Skeletal muscle satellite cell (primary cell): ENCODE results near the gene TIMMDC1.
"Not testable (repeated sequence)": the region's sequence is repeated elsewhere in the genome, so short reads cannot be mapped to it uniquely, and the experiment has no call there.

Experiments
- H3K27me3 ChIP-seq: 2 replicates; pipeline ENCODE4 v1.7.0; 2013; ENCODE audit warnings: low read length; ENCODE audit not compliant: control insufficient read depth, insufficient read depth
- H3K36me3 ChIP-seq: 2 replicates; pipeline ENCODE4 v1.7.0; 2013; ENCODE audit warnings: mild to moderate bottlenecking, control low read depth, low read length; ENCODE audit not compliant: insufficient read depth
- H3K4me1 ChIP-seq: 2 replicates; pipeline ENCODE4 v1.7.0; 2013; ENCODE audit warnings: low read length; ENCODE audit not compliant: control insufficient read depth, insufficient read depth
- H3K4me2 ChIP-seq: 2 replicates; pipeline ENCODE4 v1.7.0; 2013; ENCODE audit warnings: mild to moderate bottlenecking, low read length
- H3K4me3 ChIP-seq: 2 replicates; pipeline ENCODE4 v1.7.0; 2013; ENCODE audit warnings: low read length
- H3K9ac ChIP-seq: 2 replicates; pipeline ENCODE4 v1.7.0; 2013; ENCODE audit warnings: mild to moderate bottlenecking, low read depth, low read length, moderate library complexity
- H3K9me3 ChIP-seq: replicated peaks from 2 replicates; pipeline ENCODE4 v1.7.0; 2013; ENCODE audit warnings: mild to moderate bottlenecking, control low read depth, low read length

Gene TIMMDC1

DNA sequence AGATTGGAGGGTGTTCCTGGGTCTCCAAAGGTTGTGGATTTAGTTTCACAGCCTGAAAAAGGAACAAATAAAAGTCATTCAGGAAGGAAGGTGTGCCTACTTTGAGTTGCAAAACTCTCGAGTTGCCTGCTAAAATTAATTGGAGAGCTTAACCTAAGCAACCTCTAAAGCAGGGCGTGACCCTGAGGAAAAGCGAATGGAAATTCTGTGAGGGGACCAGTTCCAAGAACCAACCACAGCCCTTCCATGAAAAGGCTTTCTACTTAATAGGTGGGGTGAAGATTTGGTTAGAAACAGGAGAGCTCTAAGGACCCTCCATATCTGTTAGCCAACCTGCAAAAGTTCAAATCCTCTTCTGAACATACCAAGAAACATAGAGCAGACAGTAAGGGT, 59.5 kb downstream of the TIMMDC1 start:
- Histone ChIP-seq H3K4me3 (no peak overlapping the region), H3K9me3 (no peaks in the 10 kb centered on the region), H3K27me3 (peaks cover 20% of the 10 kb centered on the region), H3K36me3 (no peaks in the 10 kb centered on the region), H3K4me1 (no peaks in the 10 kb centered on the region), H3K9ac (no peak overlapping the region), H3K4me2 (no peak overlapping the region)

DNA sequence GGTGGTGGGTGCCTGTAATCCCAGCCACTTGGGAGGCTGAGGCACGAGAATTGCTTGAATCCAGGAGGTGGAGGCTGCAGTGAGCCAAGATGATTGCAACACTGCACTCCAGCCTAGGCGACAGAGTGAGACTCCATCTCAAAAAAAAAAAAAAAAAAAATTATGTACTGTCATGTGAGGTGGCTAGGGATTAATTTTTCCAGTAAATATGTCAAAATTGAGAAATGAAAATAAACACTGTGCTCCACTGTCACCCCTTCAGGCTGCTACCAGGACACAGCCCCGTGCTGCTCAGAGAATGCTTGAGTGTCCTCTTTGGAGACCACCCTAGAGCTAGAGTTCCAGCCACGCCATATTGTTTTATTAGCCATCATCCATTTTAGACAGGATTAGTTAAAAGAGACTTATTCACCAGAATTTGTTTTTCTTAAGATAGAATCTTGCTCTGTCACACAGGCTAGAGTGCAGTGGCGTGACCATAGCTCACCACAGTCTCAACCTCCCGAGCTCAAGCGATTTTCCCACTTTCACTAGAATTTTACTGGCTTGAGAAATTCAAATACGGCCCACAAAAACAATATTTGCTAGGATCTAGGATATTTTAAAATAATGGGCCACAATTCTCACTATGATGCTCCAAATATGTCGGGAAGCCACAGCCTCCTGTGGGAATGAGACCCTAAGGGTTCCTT, 60.4 kb downstream of the TIMMDC1 start:
- H3K9ac ChIP-seq, result no peak overlapping the region
- peaks cover 20% of the 10 kb centered on the region for H3K27me3 ChIP-seq
- no peaks in the 10 kb centered on the region for H3K36me3 ChIP-seq
- H3K4me1 ChIP-seq, result no peaks in the 10 kb centered on the region
- no peak overlapping the region for H3K4me3 ChIP-seq
- H3K9me3 ChIP-seq, result no peaks in the 10 kb centered on the region
- no peak overlapping the region for H3K4me2 ChIP-seq

DNA sequence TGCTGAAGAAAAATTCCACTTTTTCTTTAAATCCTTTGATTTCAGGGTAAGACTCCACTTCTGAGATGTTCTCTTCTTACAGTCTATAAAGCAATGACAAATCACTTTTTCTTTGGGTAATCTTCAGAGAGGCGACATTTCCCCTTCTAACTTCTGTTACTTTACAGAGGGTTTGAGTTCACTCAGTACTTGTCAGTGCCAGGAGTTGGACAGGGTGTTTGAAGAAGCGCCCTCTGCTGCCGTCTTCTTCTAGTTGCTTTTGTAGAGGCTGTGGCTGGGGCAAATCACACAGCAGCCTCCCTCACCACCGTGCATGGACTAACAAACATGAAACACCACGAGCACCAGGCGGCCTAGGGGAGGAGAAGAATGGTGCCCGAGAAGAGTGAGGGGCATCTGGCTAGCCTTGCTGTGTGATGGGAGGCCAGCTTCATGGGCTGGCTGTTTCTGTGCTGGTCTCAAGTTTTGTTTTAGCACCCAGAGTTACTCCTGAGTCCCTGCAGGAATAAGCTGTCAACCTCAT, 61.2 kb downstream of the TIMMDC1 start, which contains the start of gene CD80:
Gene CD80 (minus strand): TSS at position 174 of the 523 bp plus-strand sequence. CDS start 1,886 bp downstream, outside the sequence.
- Histone ChIP-seq H3K4me2 (no peak within 1 kb of the TSS), H3K4me1 (no peaks in the 10 kb centered on the region), H3K4me3 (no peak within 1 kb of the TSS), H3K27me3 (peaks cover 20% of the 10 kb centered on the region), H3K9me3 (no peaks in the 10 kb centered on the region), H3K36me3 (no peaks in the 10 kb centered on the region), H3K9ac (no peak within 1 kb of the TSS)

DNA sequence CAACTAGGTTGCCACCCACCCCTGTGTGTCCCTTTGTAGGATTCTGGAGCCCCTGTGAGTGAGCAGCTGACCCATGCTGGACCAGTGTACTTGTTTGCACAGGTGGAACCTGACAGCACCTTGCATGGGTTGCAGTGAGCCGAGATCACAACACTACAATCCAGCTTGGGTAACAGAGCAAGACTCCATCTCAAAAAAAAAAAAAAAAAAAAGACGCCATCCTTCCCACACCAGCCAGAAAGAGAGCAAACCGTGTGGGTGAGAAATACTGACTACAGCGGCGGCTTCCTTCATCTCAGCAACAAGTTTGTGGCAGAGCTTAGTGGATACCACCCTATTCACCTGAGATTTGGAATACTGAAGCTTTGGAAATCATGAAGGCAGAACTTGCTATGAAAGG, 61.8 kb downstream of the TIMMDC1 start:
- Histone ChIP-seq H3K4me3 (no peak overlapping the region), H3K9ac (no peak overlapping the region), H3K4me1 (no peaks in the 10 kb centered on the region), H3K27me3 (peaks cover 20% of the 10 kb centered on the region), H3K4me2 (no peak overlapping the region), H3K9me3 (no peaks in the 10 kb centered on the region), H3K36me3 (no peaks in the 10 kb centered on the region)

DNA sequence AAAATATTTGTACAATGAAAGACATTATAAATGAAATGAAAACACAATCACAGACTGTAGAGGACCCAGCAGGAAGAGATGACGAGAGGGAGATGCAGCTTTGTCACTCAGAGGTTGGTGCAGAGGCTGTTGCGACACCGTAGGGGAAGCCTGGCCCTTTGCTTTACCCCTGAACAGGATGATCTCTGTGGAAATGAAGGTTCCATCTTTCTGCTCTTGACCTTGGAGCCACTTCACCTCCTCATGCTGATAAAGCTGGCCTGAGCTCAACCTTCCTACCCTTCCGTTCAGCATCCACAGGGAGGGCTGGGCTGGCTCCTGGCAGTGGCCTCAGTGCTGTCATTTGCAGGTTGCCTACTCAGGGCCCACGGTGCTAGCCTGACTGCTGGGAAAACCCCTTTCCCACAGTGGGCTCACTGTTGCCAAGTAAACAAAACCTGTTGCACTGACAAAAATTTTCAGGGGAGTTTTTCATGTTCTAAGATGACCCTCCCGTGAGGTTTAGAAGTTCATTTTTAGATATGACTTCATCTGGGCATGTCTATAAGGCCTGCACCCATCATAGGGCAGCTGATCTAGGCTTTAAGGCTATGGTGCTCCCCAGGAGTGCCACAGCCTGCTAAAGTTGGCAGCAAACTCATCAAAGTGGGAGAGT, 64.1 kb downstream of the TIMMDC1 start:
- Histone ChIP-seq H3K27me3 (peaks cover 3% of the 10 kb centered on the region), H3K4me3 (no peak overlapping the region), H3K4me2 (no peak overlapping the region), H3K36me3 (no peaks in the 10 kb centered on the region), H3K9me3 (no peaks in the 10 kb centered on the region), H3K4me1 (no peaks in the 10 kb centered on the region), H3K9ac (no peak overlapping the region)

DNA sequence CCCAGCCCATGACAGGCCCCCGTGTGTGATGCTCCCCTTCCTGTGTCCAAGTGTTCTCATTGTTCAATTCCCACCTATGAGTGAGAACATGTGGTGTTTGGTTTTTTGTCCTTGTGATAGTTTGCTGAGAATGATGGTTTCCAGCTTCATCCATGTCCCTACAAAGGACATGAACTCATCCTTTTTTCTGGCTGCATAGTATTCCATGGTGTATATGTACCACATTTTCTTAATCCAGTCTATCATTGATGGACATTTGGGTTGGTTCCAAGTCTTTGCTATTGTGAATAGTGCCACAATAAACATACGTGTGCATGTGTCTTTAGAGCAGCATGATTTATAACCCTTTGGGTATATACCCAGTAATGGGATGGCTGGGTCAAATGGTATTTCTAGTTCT, 65.0 kb downstream of the TIMMDC1 start:
- H3K9me3 ChIP-seq, H3K9ac ChIP-seq, H3K4me2 ChIP-seq, H3K27me3 ChIP-seq, H3K4me3 ChIP-seq, H3K36me3 ChIP-seq, H3K4me1 ChIP-seq: not testable (repeated sequence)

DNA sequence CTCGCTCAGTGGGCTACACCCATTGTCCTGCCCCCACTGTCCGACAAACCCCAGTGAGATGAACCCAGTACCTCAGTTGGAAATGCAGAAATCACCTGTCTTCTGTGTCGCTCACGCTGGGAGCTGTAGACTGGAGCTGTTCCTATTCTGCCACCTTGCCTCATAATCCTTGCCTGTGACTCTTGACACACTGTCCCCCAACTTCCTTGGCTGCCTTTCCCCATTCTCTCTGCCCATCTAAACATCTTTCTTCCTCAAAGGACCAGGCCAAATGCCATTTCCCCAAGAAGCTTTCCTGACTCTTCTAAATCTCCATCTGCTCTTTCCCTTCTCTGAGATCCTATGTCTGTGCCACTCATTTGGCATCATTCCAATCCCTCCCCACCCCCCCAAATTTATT, 70.8 kb downstream of the TIMMDC1 start:
- Histone ChIP-seq H3K27me3 (peaks cover 8% of the 10 kb centered on the region), H3K9ac (no peak overlapping the region), H3K36me3 (no peaks in the 10 kb centered on the region), H3K4me3 (no peak overlapping the region), H3K4me1 (peaks cover 5% of the 10 kb centered on the region), H3K4me2 (no peak overlapping the region), H3K9me3 (no peaks in the 10 kb centered on the region)

DNA sequence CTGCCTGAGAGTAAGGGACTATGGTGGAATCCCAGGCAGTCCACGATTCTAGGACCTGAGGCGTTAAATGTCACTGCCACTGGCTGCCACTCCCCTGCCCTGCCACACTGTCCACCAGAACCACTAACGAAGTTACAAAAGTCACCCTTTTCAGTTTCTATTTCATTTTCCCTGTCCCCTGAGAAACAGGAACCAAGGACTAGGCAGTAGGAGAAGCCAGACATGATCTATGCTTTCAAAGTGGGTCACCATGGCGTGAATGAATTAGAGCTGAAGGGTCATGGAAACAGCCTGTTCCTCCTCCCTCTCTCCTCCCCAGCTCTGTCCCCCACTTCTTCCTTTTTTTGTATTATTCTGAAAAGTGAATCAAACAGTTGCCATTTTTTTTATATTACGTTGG, 71.9 kb downstream of the TIMMDC1 start:
- peaks cover 5% of the 10 kb centered on the region for H3K4me1 ChIP-seq
- no peak overlapping the region for H3K9ac ChIP-seq
- no peaks in the 10 kb centered on the region for H3K9me3 ChIP-seq
- no peak overlapping the region for H3K4me3 ChIP-seq
- no peaks in the 10 kb centered on the region for H3K36me3 ChIP-seq
- H3K4me2 ChIP-seq, result no peak overlapping the region
- H3K27me3 ChIP-seq, result peaks cover 8% of the 10 kb centered on the region

DNA sequence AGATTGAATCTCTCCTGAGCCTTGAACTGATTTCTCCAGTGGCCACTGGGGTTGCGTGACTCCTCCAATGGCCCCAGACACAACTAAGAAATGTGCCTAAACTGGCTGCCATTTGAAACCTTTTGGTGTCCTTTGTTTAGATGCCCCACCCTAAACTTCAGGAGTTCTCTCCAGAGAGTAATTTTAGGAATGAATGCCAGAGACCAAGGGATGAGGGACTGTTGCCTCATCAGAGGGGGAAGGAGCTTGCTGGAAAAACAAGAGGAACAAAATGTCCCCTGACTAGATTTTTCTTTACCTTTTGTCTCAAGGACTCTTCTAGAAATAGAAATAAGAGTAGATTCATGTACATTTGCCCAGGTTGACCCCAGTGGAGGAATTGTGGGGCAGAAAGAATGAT, 72.9 kb downstream of the TIMMDC1 start:
- Histone ChIP-seq H3K9me3 (no peaks in the 10 kb centered on the region), H3K4me3 (no peak overlapping the region), H3K9ac (no peak overlapping the region), H3K4me1 (peaks cover 5% of the 10 kb centered on the region), H3K27me3 (peaks cover 8% of the 10 kb centered on the region), H3K4me2 (no peak overlapping the region), H3K36me3 (no peaks in the 10 kb centered on the region)

DNA sequence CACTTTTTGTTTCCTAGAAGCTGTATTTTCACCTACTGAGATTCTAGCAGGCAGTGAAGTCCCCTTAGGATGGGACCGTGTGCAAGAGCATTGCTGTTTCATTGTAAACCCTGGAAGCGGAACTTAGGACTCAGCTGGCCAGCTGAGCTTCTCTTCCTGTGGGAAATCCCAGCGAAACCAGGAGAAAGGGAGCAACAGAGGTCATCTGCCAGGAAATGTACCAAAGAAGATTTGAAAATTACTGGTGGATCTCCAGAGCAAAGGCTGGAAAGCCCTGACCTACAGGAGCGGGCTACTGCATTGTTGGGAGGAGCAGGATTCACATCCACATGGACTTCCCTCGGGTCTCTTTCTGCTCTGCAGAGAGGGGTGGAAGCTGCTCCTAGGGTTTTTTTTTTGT, 73.3 kb downstream of the TIMMDC1 start:
- no peaks in the 10 kb centered on the region for H3K36me3 ChIP-seq
- peaks cover 8% of the 10 kb centered on the region for H3K27me3 ChIP-seq
- H3K4me1 ChIP-seq, result peaks cover 5% of the 10 kb centered on the region
- no peak overlapping the region for H3K4me3 ChIP-seq
- H3K9ac ChIP-seq, result no peak overlapping the region
- no peak overlapping the region for H3K4me2 ChIP-seq
- no peaks in the 10 kb centered on the region for H3K9me3 ChIP-seq
